IPS-15b (cell line): ENCODE results near the gene C1QL3.

Source experiments
- H3K27me3 ChIP-seq: one replicate; pipeline ENCODE4 v1.6.1; 2013; ENCODE audit warnings: low read length; ENCODE audit not compliant: control insufficient read depth, insufficient read depth
- H3K36me3 ChIP-seq: one replicate; pipeline ENCODE4 v1.6.1; 2013; ENCODE audit warnings: low read length; ENCODE audit not compliant: control insufficient read depth, insufficient read depth
- H3K4me1 ChIP-seq: one replicate; pipeline ENCODE4 v1.6.1; 2013; ENCODE audit warnings: mild to moderate bottlenecking, low read length; ENCODE audit not compliant: control insufficient read depth, insufficient read depth
- H3K4me3 ChIP-seq: one replicate; pipeline ENCODE4 v1.5.1; 2013; ENCODE audit warnings: low read depth, low read length
- H3K9ac ChIP-seq: one replicate; pipeline ENCODE4 v1.6.1; 2013; ENCODE audit warnings: low read depth, mild to moderate bottlenecking, low read length
- H3K9me3 ChIP-seq: one replicate; pipeline ENCODE4 v1.6.1; 2013; ENCODE audit warnings: mild to moderate bottlenecking, low read length; ENCODE audit not compliant: control insufficient read depth, insufficient read depth

Gene C1QL3

DNA sequence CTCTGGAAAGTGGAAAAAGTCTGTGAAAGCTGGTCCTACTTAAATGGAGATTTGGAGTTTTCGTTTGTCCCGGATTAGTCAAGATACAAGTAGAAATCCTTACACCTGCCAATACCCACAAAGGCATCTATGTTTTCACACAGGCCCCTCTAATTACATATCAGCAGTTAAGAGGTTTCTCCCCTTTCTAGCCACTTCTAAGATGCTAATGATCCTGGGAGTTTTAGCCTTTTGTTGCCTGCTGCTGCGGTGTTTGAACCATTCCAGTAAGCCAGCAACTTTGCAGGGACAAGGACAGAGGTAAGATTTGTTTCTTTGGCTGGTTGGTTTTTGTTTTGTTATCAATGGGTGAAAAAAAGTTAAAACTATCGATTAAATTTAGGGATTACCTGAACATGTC lies 5.8 kb upstream of the C1QL3 start:
- no peaks in the 10 kb centered on the region for H3K9me3 ChIP-seq
- no peaks in the 10 kb centered on the region for H3K36me3 ChIP-seq
- no peak overlapping the region for H3K4me3 ChIP-seq
- H3K27me3 ChIP-seq: peaks cover 21% of the 10 kb centered on the region
- H3K4me1 ChIP-seq: peaks cover 8% of the 10 kb centered on the region
- no peak overlapping the region for H3K9ac ChIP-seq

DNA sequence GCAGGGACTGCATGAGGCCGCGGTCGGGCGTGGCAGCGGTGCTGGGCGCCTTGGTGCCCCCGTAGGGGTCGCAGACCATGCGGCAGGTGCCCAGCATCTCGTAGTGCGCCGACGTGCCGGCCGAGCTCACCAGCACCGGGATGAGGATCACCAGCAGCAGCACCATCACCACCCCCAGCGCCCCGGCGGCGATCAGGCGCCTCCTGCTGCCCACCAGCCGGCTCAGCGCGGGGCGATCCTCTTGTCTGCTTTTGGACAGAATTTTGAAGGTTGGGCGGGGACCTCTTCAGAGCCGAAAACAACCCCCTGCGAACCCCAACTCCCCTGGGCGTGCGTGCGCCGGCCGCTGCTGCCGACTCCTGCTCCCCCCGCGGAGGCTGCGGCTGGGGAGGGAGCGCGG lies 779 bp downstream of the C1QL3 start:
- Histone ChIP-seq H3K36me3 (no peaks in the 10 kb centered on the region), H3K4me1 (peaks cover 7% of the 10 kb centered on the region), H3K4me3 (peak overlapping the region; percentile 79), H3K9me3 (no peaks in the 10 kb centered on the region), H3K9ac (no peak overlapping the region), H3K27me3 (peaks cover 47% of the 10 kb centered on the region)

DNA sequence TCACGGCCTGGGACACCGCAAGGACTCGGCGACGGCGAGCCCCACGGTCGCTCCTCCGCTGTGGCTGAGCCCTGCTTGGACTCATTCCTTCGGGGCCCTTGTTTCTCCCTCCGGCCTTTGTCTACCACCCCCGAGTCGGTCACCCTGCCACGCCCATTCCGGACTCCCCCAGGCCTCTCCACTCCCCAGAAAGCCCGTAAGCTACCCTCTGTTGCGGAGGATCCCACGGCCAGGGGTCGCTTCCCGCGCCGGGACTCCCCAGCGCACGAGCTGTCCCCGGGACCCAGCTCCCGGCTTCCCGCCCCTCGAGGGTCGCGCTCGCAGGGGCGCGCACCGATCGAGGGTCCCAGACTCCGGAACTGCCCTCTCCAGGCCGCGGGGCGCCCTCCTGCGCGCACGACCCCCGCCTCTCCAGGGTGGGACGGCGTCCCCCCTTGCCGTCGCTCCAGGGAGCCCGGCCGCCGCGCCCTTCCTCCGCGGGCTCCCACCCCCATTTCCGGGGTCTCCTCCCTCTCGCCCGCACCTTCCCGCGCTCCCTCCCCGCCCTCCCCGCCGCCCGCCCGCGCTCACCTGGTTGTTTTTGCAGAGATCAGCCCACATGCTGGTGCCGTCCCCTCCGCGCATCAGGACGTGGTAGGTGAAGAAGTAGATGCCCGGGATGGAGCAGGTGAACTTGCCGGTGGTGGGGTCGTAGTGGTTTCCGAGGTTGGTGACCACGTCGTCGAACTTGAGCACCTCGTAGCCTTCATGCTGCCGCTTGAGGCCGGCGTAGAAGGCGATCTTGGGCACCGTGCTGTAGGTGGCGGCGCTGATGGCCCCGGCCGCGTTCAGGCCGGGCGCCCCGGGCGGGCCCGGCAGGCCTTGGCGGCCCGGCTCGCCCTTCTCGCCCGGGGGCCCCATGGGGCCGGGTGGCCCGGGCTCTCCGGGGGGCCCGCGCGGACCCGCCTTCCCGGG lies 1.5 kb downstream of the C1QL3 start:
- Histone ChIP-seq H3K9ac (no peak overlapping the region), H3K36me3 (no peaks in the 10 kb centered on the region), H3K9me3 (no peaks in the 10 kb centered on the region), H3K4me3 (peak overlapping the region; percentile 79), H3K27me3 (peaks cover 47% of the 10 kb centered on the region), H3K4me1 (peaks cover 7% of the 10 kb centered on the region)

DNA sequence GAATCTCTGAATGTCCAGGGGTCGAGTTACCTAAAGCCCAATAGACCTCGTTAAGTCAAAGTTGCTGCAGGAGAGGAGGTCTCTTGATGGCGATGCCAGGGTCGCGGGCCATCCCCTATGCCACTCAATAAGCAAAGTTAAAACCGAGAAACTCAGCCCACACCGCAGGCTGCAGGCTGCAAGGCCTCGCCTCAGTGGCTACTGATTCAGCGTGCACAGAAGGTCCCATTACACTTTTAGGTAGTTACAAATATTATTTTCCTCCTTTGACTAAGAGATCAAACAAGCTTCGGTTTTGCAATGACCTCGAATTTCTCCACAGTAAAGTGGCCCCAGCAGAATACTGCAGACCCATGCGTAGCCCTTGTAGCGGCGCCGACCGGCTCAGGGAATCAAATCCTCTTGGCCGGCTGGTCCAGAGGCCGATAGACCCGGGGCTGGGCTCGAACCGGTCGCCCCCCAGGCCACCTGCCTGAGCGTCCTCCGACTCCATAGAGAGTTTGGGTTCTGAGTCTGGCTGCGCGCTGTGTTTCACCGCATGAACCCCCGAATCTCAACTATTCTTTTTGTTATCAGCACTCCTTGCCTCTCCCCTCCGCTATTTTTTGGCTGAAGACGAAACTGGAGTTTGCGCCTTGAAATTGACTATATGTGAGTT lies 2.3 kb downstream of the C1QL3 start:
- Histone ChIP-seq H3K27me3 (peaks cover 44% of the 10 kb centered on the region), H3K9ac (no peak overlapping the region), H3K4me3 (peak overlapping the region; percentile 79), H3K4me1 (peaks cover 7% of the 10 kb centered on the region), H3K9me3 (no peaks in the 10 kb centered on the region), H3K36me3 (no peaks in the 10 kb centered on the region)

DNA sequence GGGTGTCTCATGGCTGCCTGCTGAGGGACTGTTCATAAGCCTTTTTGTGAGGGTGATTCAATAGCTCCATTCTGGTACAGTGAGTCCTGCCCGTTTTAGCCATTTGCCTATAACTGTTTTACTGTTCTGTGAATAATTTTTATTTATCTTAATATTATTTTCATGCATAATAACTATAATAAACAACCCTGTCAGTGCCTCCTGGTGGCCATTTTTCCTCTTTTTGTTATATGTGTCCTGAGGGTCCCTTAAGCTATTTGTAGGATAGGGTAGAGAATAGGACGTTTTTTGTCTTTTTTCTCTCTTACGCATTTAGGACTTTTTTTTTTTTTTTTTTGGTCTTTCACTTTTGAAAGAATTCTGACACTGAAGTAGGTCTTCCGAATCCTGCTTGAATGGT lies 2.9 kb downstream of the C1QL3 start:
- Histone ChIP-seq H3K4me1 (peaks cover 7% of the 10 kb centered on the region), H3K4me3 (peak overlapping the region; percentile 79), H3K27me3 (peaks cover 40% of the 10 kb centered on the region), H3K36me3 (no peaks in the 10 kb centered on the region), H3K9me3 (no peaks in the 10 kb centered on the region), H3K9ac (no peak overlapping the region)

DNA sequence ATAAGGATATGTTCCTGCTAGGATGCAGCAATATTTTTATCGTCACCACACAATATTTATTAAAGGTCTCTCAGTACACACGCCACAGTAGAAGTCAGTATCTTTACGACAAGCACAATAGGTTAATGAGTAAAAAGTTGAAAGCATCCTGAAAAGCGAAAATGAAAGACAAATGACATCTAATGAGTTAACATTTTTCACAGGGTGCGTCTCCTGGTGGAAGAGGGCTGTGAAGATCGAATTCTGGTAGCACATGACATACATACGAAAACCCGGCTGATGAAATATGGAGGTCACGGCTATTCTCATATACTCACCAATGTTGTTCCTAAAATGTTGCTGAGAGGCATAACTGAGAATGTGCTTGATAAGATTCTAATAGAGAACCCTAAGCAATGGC lies 10.8 kb downstream of the C1QL3 start:
- no peak overlapping the region for H3K9ac ChIP-seq
- no peaks in the 10 kb centered on the region for H3K4me1 ChIP-seq
- H3K9me3 ChIP-seq: no peaks in the 10 kb centered on the region
- H3K4me3 ChIP-seq: no peak overlapping the region
- H3K27me3 ChIP-seq: no peaks in the 10 kb centered on the region
- H3K36me3 ChIP-seq: no peaks in the 10 kb centered on the region

DNA sequence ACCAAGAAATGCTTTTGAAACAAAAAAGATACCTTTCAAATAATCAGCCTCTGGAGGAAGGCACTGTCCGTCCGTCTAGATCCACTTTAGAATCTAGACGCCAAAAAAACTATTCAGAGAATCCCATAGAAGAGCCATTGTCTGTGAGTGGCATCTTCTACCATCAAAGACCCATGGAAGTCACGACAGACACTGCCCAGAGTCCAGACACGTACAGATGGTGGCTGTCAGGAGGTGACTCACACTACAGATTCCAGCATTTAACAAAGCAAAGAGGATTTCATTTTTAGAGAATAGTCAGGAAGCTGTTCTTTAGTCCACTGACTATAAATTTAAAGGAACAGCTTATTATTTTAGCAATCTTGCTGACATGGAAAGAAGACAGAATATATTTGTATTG lies 11.7 kb downstream of the C1QL3 start:
- H3K4me3 ChIP-seq: no peak overlapping the region
- no peaks in the 10 kb centered on the region for H3K9me3 ChIP-seq
- H3K9ac ChIP-seq: no peak overlapping the region
- no peaks in the 10 kb centered on the region for H3K36me3 ChIP-seq
- no peaks in the 10 kb centered on the region for H3K27me3 ChIP-seq
- no peaks in the 10 kb centered on the region for H3K4me1 ChIP-seq

DNA sequence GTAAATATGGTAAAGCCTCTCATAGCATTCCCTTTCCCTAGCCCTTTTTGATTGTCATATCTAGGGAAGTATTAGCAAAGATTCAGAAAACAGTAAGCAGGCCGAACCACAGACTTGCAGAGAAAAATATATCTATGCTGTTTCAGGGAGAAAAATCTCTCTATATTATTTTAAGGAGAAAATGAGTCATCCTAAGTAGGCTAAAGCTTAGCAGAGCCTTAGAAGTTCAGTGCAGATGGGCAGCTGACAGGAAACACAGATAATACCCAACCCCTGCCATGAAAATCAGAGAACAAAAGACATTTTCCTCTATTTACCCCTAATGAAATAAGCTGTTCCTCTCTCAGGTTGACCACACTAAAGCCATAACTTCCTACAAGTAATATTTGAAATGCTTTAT lies 16.5 kb downstream of the C1QL3 start:
- Histone ChIP-seq H3K27me3 (no peaks in the 10 kb centered on the region), H3K4me3 (no peak overlapping the region), H3K9ac (no peak overlapping the region), H3K9me3 (no peaks in the 10 kb centered on the region), H3K4me1 (no peaks in the 10 kb centered on the region), H3K36me3 (no peaks in the 10 kb centered on the region)

DNA sequence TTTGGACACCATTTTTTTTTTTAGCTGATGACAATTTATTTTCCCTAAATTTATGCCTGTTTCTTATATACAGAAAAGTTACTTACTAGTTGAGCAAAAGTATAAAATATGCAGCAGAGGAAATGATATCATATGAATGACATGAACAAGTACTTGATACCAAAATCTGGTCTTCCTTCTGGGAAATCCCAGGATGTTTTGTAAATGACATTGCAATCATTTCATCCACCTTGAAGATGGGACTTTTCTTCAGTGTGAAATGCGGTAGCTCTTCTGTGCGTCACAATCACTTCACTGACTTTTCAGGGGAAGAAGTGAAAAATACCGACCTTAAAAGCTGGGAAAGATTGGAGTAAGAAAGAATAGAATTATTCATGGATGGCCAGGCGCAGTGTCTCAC lies 23.8 kb downstream of the C1QL3 start:
- Histone ChIP-seq H3K4me1 (no peaks in the 10 kb centered on the region), H3K36me3 (no peaks in the 10 kb centered on the region), H3K9ac (no peak overlapping the region), H3K27me3 (no peaks in the 10 kb centered on the region), H3K9me3 (no peaks in the 10 kb centered on the region), H3K4me3 (no peak overlapping the region)

DNA sequence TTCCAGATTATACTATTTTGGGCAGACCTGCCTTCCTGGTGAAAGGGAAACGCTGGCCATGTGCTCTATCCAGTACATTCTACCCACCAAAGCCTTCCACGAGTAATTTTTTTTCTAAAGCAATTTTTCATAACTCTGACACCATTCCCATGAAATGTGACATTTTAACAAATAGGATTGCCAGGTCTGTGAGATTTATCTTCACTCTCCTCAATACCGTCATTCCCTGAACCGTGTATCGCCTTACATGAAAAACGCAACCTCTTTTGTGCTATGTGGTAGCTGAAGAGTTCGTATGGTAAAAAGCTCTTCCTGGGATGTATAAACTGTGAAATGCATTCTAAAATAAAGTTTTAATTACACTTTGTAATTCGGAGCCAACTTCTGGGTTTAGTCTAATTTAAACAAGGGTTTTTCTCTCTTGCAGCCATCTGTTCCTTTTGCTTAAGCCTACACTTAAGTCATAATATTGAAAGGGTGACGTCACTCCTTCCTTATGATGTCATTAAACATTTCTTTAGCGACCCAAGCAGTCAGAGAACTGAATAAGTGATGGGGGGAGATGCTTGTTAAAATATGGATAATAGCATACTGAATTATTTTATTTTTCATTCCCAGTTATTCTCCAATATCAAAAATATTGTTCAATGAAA lies 27.7 kb downstream of the C1QL3 start:
- H3K27me3 ChIP-seq: no peaks in the 10 kb centered on the region
- H3K36me3 ChIP-seq: no peaks in the 10 kb centered on the region
- H3K9me3 ChIP-seq: no peaks in the 10 kb centered on the region
- H3K9ac ChIP-seq: no peak overlapping the region
- no peak overlapping the region for H3K4me3 ChIP-seq
- peaks cover 3% of the 10 kb centered on the region for H3K4me1 ChIP-seq

DNA sequence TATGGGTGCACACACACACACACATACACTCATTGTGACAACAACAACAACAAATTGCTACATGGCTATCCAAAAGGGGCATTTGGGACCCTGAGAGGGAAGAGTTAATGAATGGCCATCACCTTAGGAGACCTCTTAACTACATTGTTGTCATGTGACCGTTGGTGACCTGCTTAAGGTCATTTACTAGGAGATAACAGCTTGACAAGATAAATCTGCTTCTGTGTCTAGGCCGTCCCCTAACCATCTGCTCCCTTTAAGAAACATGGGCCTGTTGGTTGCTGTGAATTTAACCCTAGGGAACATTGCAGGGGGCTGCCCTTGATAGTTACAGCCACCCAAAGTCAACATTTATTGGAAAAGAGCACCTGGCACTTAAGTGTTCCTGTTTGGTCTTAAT lies 29.7 kb downstream of the C1QL3 start:
- no peak overlapping the region for H3K9ac ChIP-seq
- H3K27me3 ChIP-seq: no peaks in the 10 kb centered on the region
- no peak overlapping the region for H3K4me3 ChIP-seq
- H3K4me1 ChIP-seq: peaks cover 3% of the 10 kb centered on the region
- H3K36me3 ChIP-seq: no peaks in the 10 kb centered on the region
- no peaks in the 10 kb centered on the region for H3K9me3 ChIP-seq
